Coronary artery (tissue), 2 donors: ENCODE measurements around the gene FSTL1.

Experiments
- DNase-seq: peaks from one replicate; pipeline ENCODE4 v3.0.0-alpha.2; 2017; ENCODE audit warnings: low spot score
- H3K27ac ChIP-seq, 2 donors: fragments of 200-600 bp; sonication (generic); one replicate each; pipeline ENCODE4 v1.5.1; 2016 to 2019
- H3K4me3 ChIP-seq: fragments of 200-600 bp; sonication (generic); 2 replicates; pipeline ENCODE4 v1.5.1; 2016; ENCODE audit warnings: mild to moderate bottlenecking, moderate library complexity
- CTCF ChIP-seq: fragments of 200-600 bp; sonication (generic); IDR thresholded peaks from one replicate; pipeline ENCODE4 v1.5.1; 2019; ENCODE audit warnings: antibody characterized with exemption

The FSTL1 gene

GRCh38 chr3:120364101-120364500 lies 86.7 kb downstream of the FSTL1 start:
- DNase-seq: no peak
- H3K27ac ChIP-seq: no peak overlapping the region
- TF ChIP-seq CTCF: no peak
- H3K4me3 ChIP-seq: no peak overlapping the region

- no peak for DNase-seq
- Histone ChIP-seq H3K4me3 (no peak overlapping the region), H3K27ac (no peak overlapping the region)
- no peak for TF ChIP-seq CTCF
These were observed 93.0 kb downstream of the FSTL1 start for GRCh38 chr3:120357807-120358206.

DNA sequence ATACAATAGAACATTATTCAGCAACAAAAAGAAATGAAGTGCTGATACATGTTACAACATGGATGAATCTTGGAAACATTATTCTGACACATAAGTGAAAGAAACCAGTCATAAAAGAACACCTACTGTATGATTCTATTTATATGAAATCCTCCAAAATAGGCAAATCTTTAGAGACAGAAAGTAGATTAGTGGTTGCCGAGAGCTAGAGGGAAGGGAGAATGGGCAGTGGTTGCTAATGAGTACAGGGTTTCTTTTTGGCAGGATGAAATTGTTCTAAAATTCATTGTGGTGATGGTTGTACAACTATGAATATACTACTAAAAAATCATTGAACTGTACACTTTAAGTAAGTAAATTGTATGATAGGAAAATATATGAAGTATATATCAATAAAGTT lies 95.3 kb downstream of the FSTL1 start:
- no peak for TF ChIP-seq CTCF
- no peak for DNase-seq
- no peak overlapping the region for H3K4me3 ChIP-seq
- H3K27ac ChIP-seq: no peak overlapping the region

DNA sequence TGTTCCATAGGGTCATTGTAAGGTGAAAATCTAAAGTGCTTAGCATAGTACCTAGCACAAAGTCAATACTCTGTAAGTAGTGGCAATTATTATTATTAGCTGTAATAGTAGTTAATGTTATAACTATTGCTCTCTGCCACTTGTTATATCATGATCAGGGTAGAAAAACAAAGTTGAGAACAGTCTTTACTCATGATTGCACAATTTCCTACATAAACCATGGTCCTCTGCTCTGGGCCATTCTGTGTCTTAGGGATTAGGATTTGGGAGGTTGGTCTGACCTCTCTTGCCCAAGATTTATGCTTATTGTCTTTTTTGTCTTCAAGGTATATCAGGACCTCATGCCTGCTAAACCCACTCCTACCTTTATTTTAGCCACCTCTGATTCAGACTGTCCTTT lies 97.3 kb downstream of the FSTL1 start:
- TF ChIP-seq CTCF: no peak
- DNase-seq: no peak
- Histone ChIP-seq H3K4me3 (no peak overlapping the region), H3K27ac (no peak overlapping the region)

GRCh38 chr3:120352017-120352416 lies 98.8 kb downstream of the FSTL1 start:
- Histone ChIP-seq H3K4me3 (no peak overlapping the region), H3K27ac (no peak overlapping the region)
- no peak for TF ChIP-seq CTCF
- no peak for DNase-seq

DNA sequence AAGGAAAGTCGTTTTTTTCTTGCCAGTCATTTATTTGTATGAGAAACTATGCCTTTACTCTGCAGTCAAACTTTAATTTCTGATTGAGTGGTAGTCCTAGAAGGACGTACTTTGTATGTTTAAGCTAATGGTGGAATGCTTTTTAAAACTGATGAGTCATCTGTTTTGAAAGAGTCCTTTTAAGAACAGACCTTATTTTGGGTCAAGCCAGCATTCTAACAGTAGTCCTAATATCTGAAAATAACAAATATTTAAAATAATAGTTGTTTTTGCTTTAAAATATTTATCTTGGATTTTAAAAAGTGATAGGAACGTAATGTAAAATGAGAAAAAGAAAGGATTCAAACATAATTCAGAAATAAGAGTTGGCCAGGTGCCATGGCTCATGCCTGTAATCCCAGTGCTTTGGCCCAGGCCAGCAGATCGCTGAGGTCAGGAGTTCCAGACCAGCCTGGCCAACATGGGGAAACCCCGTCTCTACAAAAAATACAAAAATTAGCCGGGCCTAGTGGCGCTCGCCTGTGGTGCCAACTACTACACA lies 100.3 kb downstream of the FSTL1 start:
- TF ChIP-seq CTCF: no peak
- no peak for DNase-seq
- Histone ChIP-seq H3K27ac (peak overlapping the region; percentile 88), H3K4me3 (peak overlapping the region; percentile 91)

- no peak for TF ChIP-seq CTCF
- Histone ChIP-seq H3K27ac (peak overlapping the region; percentile 88), H3K4me3 (peak overlapping the region; percentile 91)
- no peak for DNase-seq
These were observed 101.0 kb downstream of the FSTL1 start for GRCh38 chr3:120349855-120350125.
